PC-3 (cell line): ENCODE measurements around the gene SNRPA.

Experiments used
- CTCF ChIP-seq: fragments of 300-600 bp; sonication (generic); conservative IDR thresholded peaks from 2 replicates; pipeline ENCODE4 v1.5.1; 2017; ENCODE audit warnings: antibody characterized with exemption, low read depth, mild to moderate bottlenecking, low read length
- EZH2 ChIP-seq: fragments of 300-600 bp; sonication (generic); IDR thresholded peaks from one replicate; pipeline ENCODE4 v1.6.1; 2017; ENCODE audit warnings: antibody characterized with exemption, mild to moderate bottlenecking, low read length; ENCODE audit not compliant: unreplicated experiment
- EZH2phosphoT487 ChIP-seq: fragments of 300-600 bp; sonication (generic); IDR thresholded peaks from 2 replicates; pipeline ENCODE4 v1.6.1; 2018; ENCODE audit warnings: mild to moderate bottlenecking, antibody characterized with exemption, low read length, borderline replicate concordance

- TF ChIP-seq EZH2 (no peak), CTCF (no peak), EZH2phosphoT487 (no peak)
Observed at GRCh38 chr19:40714441-40715299, 36.3 kb upstream of the SNRPA start.
